Astrocyte (in vitro differentiated cells and primary cell): ENCODE data around the gene OSBP2. TPM values are rescaled to one million over a fixed set of nuclear protein-coding genes. Genes with fewer than 3 reads are reported as not detected.

ENCODE experiments used
- DNase-seq: peaks from one replicate; pipeline ENCODE4 v3.0.0-alpha.2; 2010; ENCODE audit warnings: low read depth
- FAIRE-seq: peaks from 2 replicates; lab custom pipeline; 2011; peaks lifted over from hg19 to GRCh38; lab: Jason Lieb, UNC
- H2AFZ ChIP-seq: 2 replicates; pipeline ENCODE4 v1.6.0; 2012; ENCODE audit warnings: low read depth, low read length, inconsistent platforms
- H3K27ac ChIP-seq: 2 replicates; pipeline ENCODE4 v1.5.1; 2011; ENCODE audit warnings: low read depth, low read length, inconsistent platforms
- H3K27me3 ChIP-seq: 2 replicates; pipeline ENCODE4 v1.6.0; 2011; ENCODE audit warnings: low read length, inconsistent platforms; ENCODE audit not compliant: insufficient read depth
- H3K36me3 ChIP-seq: 2 replicates; pipeline ENCODE4 v1.5.1; 2011; ENCODE audit warnings: low read length, inconsistent platforms; ENCODE audit not compliant: insufficient read depth
- H3K4me1 ChIP-seq: 2 replicates; pipeline ENCODE4 v1.5.1; 2011; ENCODE audit warnings: low read length, inconsistent platforms; ENCODE audit not compliant: insufficient read depth
- H3K4me2 ChIP-seq: 2 replicates; pipeline ENCODE4 v1.6.0; 2012; ENCODE audit warnings: low read length, inconsistent platforms
- H3K4me3 ChIP-seq: 2 replicates; pipeline ENCODE4 v1.5.1; 2011; ENCODE audit warnings: low read depth, mild to moderate bottlenecking, low read length, inconsistent platforms; ENCODE audit not compliant: insufficient read depth
- H3K79me2 ChIP-seq: 2 replicates; pipeline ENCODE4 v1.6.0; 2012; ENCODE audit warnings: mild to moderate bottlenecking, low read length, inconsistent platforms; ENCODE audit not compliant: insufficient read depth
- H3K9ac ChIP-seq: 2 replicates; pipeline ENCODE4 v1.6.0; 2012; ENCODE audit warnings: mild to moderate bottlenecking, low read length, inconsistent platforms
- H3K9me3 ChIP-seq: 2 replicates; pipeline ENCODE4 v1.5.1; 2012; ENCODE audit warnings: low read depth, mild to moderate bottlenecking, low read length, inconsistent platforms; ENCODE audit not compliant: insufficient read depth
- H4K20me1 ChIP-seq: 2 replicates; pipeline ENCODE4 v1.6.0; 2012; ENCODE audit warnings: low read length, inconsistent platforms; ENCODE audit not compliant: insufficient read depth
- H3K27ac Mint-ChIP-seq: one replicate; pipeline ENCODE4 v1.8.0; 2021; ENCODE audit warnings: mild to moderate bottlenecking, mixed read lengths; ENCODE audit not compliant: unreplicated experiment
- H3K27me3 Mint-ChIP-seq: one replicate; pipeline ENCODE4 v1.8.0; 2021; ENCODE audit warnings: low read depth, mixed read lengths; ENCODE audit not compliant: unreplicated experiment
- H3K36me3 Mint-ChIP-seq: one replicate; pipeline ENCODE4 v1.8.0; 2021; ENCODE audit warnings: low read depth, mixed read lengths; ENCODE audit not compliant: unreplicated experiment
- H3K4me1 Mint-ChIP-seq: one replicate; pipeline ENCODE4 v1.8.0; 2021; ENCODE audit warnings: low read depth, mixed read lengths; ENCODE audit not compliant: unreplicated experiment
- H3K4me3 Mint-ChIP-seq: one replicate; pipeline ENCODE4 v1.8.0; 2021; ENCODE audit warnings: mild to moderate bottlenecking, moderate library complexity, mixed read lengths; ENCODE audit not compliant: unreplicated experiment
- H3K9me3 Mint-ChIP-seq: one replicate; pipeline ENCODE4 v1.8.0; 2021; ENCODE audit warnings: mild to moderate bottlenecking, mixed read lengths; ENCODE audit not compliant: unreplicated experiment
- EZH2 ChIP-seq: IDR thresholded peaks from 2 replicates; pipeline ENCODE4 v1.6.1; 2012; ENCODE audit warnings: mild to moderate bottlenecking, low read length, inconsistent platforms; ENCODE audit not compliant: insufficient read depth
- total RNA-seq: library from RNA; stranded (reverse); gene quantifications from 2 replicates; pipeline ENCODE4 v1.2.1, GENCODE V29; 2021
- TF ChIP-seq, protein P1 (sequence below): IDR thresholded peaks from 2 replicates; pipeline ENCODE4 v1.5.1; 2011; ENCODE audit warnings: low read depth, mild to moderate bottlenecking, inconsistent platforms, low read length, moderate library complexity; ENCODE audit not compliant: insufficient read depth

OSBP2 gene
- total RNA-seq, 1 donor from 2014 or later = 0.48 TPM

DNA sequence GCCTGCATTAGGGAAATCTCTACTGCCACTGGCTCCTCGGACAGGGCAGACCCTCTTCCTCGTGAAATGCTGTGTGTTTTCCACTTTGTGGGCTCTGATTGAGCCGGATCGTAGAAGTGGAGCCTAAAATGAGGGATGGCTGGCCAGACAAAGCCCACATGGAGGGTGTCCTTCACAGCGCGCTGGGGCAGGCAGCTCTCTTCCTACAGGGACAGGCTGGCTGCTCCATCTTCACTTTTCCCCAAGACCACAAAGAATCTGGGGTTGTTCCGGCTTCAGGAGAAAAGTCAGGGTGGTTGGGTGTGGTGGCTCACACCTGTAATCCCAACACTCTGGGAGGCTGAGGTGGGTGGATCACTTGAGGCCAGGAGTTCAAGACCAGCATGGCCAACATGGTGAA, 179.0 kb downstream of the OSBP2 start:
- Histone ChIP-seq H3K4me3 (no peak overlapping the region), H2AFZ (no peak overlapping the region), H4K20me1 (no peaks in the 10 kb centered on the region), H3K27me3 (no peaks in the 10 kb centered on the region), H3K36me3 (no peaks in the 10 kb centered on the region), H3K27ac (no peak overlapping the region), H3K9ac (no peak overlapping the region), H3K79me2 (no peaks in the 10 kb centered on the region), H3K4me2 (no peak overlapping the region), H3K4me1 (peaks cover 5% of the 10 kb centered on the region), H3K9me3 (no peaks in the 10 kb centered on the region)
- no peak overlapping the region for H3K4me3 Mint-ChIP-seq
- H3K36me3 Mint-ChIP-seq = peaks cover 2% of the 10 kb centered on the region
- no peak overlapping the region for H3K27ac Mint-ChIP-seq
- DNase-seq (no peak), FAIRE-seq (no peak)
- TF ChIP-seq EZH2 = no peak
- H3K27me3 Mint-ChIP-seq = peaks cover 27% of the 10 kb centered on the region
- H3K4me1 Mint-ChIP-seq = peaks cover 6% of the 10 kb centered on the region
- H3K9me3 Mint-ChIP-seq = no peaks in the 10 kb centered on the region

DNA sequence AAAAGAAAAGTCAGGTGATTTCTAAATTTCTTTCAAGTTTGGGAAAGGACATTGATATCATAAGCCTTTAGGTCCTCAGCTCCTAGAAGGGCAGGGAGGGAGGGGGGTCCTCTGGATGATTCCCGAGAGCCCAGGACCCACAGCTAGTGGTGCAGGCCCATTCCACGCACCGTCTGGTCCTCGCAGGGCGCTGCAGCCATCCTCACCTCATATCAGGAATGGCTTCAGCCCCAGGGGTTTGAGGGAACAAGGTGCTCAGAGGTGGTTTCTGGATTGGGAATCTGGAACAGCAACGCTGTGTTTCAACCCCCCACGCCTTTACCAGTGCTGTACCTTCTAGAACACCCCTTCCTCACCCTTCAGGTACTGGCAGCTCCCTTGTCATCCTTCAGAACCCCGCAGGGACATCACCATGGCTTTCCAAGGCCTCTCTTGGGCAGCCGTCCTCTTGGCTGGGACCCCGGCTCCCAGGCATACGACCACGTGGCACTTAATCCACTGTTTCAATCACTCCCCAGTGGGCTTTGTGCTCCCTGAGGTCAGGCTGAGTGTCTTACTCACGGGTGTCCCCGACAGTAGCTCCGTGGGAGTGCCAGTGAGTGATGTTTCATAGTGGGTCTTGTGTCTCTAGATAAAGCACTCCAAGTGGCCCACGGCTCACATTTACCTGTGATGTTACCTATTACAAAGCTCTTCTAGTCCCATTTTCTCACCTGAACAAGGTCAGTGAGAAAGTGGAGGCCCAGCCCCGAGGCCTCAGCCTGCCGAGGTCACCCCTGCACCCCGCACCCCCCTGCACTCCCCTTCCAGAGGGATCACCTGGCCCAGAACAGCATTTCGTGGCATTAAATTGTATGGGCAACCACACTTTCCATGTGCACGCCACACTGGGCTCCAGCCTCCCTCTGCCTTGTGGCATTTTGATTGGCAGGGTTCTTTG, 180.0 kb downstream of the OSBP2 start:
- H3K4me1 ChIP-seq = no peaks in the 10 kb centered on the region
- no peaks in the 10 kb centered on the region for H4K20me1 ChIP-seq
- Mint-ChIP-seq H3K4me3 (no peak overlapping the region), H3K36me3 (peaks cover 4% of the 10 kb centered on the region), H3K4me1 (no peaks in the 10 kb centered on the region), H3K27me3 (peaks cover 30% of the 10 kb centered on the region), H3K27ac (no peak overlapping the region), H3K9me3 (peaks cover 2% of the 10 kb centered on the region)
- no peak overlapping the region for H3K4me3 ChIP-seq
- no peak for FAIRE-seq
- H3K9ac ChIP-seq = no peak overlapping the region
- H3K36me3 ChIP-seq = no peaks in the 10 kb centered on the region
- no peak for TF ChIP-seq EZH2
- TF ChIP-seq, protein P1, sequence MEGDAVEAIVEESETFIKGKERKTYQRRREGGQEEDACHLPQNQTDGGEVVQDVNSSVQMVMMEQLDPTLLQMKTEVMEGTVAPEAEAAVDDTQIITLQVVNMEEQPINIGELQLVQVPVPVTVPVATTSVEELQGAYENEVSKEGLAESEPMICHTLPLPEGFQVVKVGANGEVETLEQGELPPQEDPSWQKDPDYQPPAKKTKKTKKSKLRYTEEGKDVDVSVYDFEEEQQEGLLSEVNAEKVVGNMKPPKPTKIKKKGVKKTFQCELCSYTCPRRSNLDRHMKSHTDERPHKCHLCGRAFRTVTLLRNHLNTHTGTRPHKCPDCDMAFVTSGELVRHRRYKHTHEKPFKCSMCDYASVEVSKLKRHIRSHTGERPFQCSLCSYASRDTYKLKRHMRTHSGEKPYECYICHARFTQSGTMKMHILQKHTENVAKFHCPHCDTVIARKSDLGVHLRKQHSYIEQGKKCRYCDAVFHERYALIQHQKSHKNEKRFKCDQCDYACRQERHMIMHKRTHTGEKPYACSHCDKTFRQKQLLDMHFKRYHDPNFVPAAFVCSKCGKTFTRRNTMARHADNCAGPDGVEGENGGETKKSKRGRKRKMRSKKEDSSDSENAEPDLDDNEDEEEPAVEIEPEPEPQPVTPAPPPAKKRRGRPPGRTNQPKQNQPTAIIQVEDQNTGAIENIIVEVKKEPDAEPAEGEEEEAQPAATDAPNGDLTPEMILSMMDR = no peak
- no peak overlapping the region for H3K4me2 ChIP-seq
- no peaks in the 10 kb centered on the region for H3K9me3 ChIP-seq
- no peak for DNase-seq
- H3K27ac ChIP-seq = no peak overlapping the region
- no peak overlapping the region for H2AFZ ChIP-seq
- no peaks in the 10 kb centered on the region for H3K79me2 ChIP-seq
- no peaks in the 10 kb centered on the region for H3K27me3 ChIP-seq

DNA sequence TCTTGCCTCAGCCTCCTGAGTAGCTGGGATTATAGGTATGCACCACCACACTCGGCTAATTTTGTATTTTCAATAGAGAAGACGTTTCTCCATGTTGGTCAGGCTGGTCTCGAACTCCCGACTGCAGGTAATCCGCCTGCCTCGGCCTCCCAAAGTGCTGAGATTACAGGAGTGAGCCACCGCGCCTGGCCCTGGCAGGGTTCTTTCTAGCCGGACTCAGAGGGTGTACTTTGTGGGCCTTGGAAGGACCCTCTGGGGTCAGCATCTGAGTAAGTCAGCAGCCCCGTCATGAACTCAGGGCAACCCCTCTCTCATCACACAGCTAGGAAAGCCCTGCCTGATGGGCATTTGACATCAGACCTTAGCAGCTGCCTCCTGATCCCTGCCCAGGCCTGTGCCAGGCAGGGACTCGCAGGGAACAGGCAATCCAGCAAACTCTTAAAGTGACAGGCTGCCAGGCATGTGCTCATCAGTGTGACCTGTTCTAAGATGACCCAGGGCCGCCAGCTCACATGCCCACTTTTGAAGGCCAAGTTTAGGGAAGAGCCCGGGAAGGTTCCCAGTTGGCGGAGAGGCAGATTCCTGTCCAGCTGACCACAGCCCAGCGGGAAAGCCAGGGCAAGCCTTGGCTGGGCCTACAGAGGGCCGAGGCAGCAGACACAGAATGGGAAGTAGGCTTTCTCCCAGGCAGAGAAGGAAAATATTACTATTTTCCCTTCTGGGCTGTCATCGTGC, 181.0 kb downstream of the OSBP2 start:
- H3K27ac ChIP-seq = no peak overlapping the region
- Mint-ChIP-seq H3K27me3 (peaks cover 33% of the 10 kb centered on the region), H3K4me1 (no peaks in the 10 kb centered on the region), H3K9me3 (peaks cover 2% of the 10 kb centered on the region), H3K36me3 (peaks cover 4% of the 10 kb centered on the region), H3K4me3 (no peak overlapping the region), H3K27ac (no peak overlapping the region)
- no peak overlapping the region for H3K4me2 ChIP-seq
- H3K27me3 ChIP-seq = no peaks in the 10 kb centered on the region
- H3K4me1 ChIP-seq = no peaks in the 10 kb centered on the region
- DNase-seq (no peak), FAIRE-seq (no peak)
- no peaks in the 10 kb centered on the region for H3K9me3 ChIP-seq
- no peaks in the 10 kb centered on the region for H3K36me3 ChIP-seq
- no peaks in the 10 kb centered on the region for H4K20me1 ChIP-seq
- TF ChIP-seq EZH2 = no peak
- TF ChIP-seq, protein P1 = no peak
- no peaks in the 10 kb centered on the region for H3K79me2 ChIP-seq
- H3K9ac ChIP-seq = no peak overlapping the region
- H2AFZ ChIP-seq = no peak overlapping the region
- no peak overlapping the region for H3K4me3 ChIP-seq
